ENCODE data around the gene EPHB1.

GRCh38 chr3:135267487-135267886, 472.4 kb downstream of the EPHB1 start:
- TF ChIP-seq CTCF (IDR thresholded peaks at IDR 0.05 in 4 of 5, conservative IDR thresholded peaks at IDR 0.05 in 1 of 5) (no peak), POLR2A (IDR thresholded peaks at IDR 0.05) (no peak)
